Measurements from ENCODE around the gene POPDC3. TPM values are rescaled to one million over a fixed set of nuclear protein-coding genes. Genes with fewer than 3 reads are reported as not detected.

POPDC3 gene
- total RNA-seq: 4.3 and 6.0 TPM in 2 replicates

GRCh38 chr6:105179244-105180065 is at the start of gene POPDC3:
TSS of gene POPDC3 (minus strand) at chr6:105180014. CDS start at chr6:105161909, 18,105 bp downstream.

Other genes starting within 250 kb of the POPDC3 start
- not detected in 2 replicates for gene LIN28B, start 222.9 kb downstream of the POPDC3 start, total RNA-seq
- gene PREP, start 223.1 kb upstream of the POPDC3 start, total RNA-seq: 26.5 and 31.3 TPM in 2 replicates

Measured in tracheal epithelial cell (primary cell).